CD4-positive, alpha-beta T cell treated with Interleukin-12 subunit alpha and Interleukin-12 subunit beta, for 1 hour (primary cell): ENCODE results near the gene ASPHD2.
A peak's percentile ranks its signal among the peaks of the same experiment; 100 is the strongest.

Experiments used
- DNase-seq: peaks from one replicate; pipeline ENCODE4 v3.0.0-alpha.2; 2020

The ASPHD2 gene

GRCh38 chr22:26447584-26448329 lies 18.7 kb downstream of the ASPHD2 start:
- DNase-seq = no peak

GRCh38 chr22:26448334-26448733 lies 19.3 kb downstream of the ASPHD2 start:
- no peak for DNase-seq

GRCh38 chr22:26448941-26449340 lies 19.9 kb downstream of the ASPHD2 start:
- no peak for DNase-seq

- no peak for DNase-seq
Observed at GRCh38 chr22:26450453-26451185, 21.6 kb downstream of the ASPHD2 start.

GRCh38 chr22:26452236-26453016 lies 23.4 kb downstream of the ASPHD2 start:
- no peak for DNase-seq

- DNase-seq = no peak
Observed at GRCh38 chr22:26453216-26453615, 24.2 kb downstream of the ASPHD2 start.

- no peak for DNase-seq
Observed at GRCh38 chr22:26453812-26454500, 24.9 kb downstream of the ASPHD2 start.

- DNase-seq = no peak
Observed at GRCh38 chr22:26457661-26458272, 28.7 kb downstream of the ASPHD2 start.

- DNase-seq = no peak
Observed at GRCh38 chr22:26460202-26460601, 31.1 kb downstream of the ASPHD2 start.

GRCh38 chr22:26461188-26461810 lies 32.2 kb downstream of the ASPHD2 start:
- peak; percentile 34 for DNase-seq

GRCh38 chr22:26462051-26462450 lies 33.0 kb downstream of the ASPHD2 start:
- no peak for DNase-seq

- no peak for DNase-seq
Observed at GRCh38 chr22:26462641-26463040, 33.6 kb downstream of the ASPHD2 start.

- no peak for DNase-seq
Observed at GRCh38 chr22:26463101-26463661, 34.1 kb downstream of the ASPHD2 start.

GRCh38 chr22:26463688-26464087 lies 34.6 kb downstream of the ASPHD2 start:
- DNase-seq = no peak

- DNase-seq = no peak
Observed at GRCh38 chr22:26464312-26464711, 35.3 kb downstream of the ASPHD2 start.

- DNase-seq = no peak
Observed at GRCh38 chr22:26466196-26466595, 37.1 kb downstream of the ASPHD2 start.

GRCh38 chr22:26470807-26471206 lies 41.7 kb downstream of the ASPHD2 start:
- no peak for DNase-seq

GRCh38 chr22:26471522-26471921 lies 42.5 kb downstream of the ASPHD2 start:
- no peak for DNase-seq

GRCh38 chr22:26474682-26475081 lies 45.6 kb downstream of the ASPHD2 start:
- DNase-seq = no peak

- no peak for DNase-seq
Observed at GRCh38 chr22:26476705-26477340, 47.8 kb downstream of the ASPHD2 start.

GRCh38 chr22:26477341-26477731 lies 48.3 kb downstream of the ASPHD2 start:
- no peak for DNase-seq
